RWPE1 (cell line): ENCODE results near the gene PRKCD.
A peak's percentile ranks its signal among the peaks of the same experiment; 100 is the strongest.

Source experiments
- CTCF ChIA-PET: fragments of 350-600 bp; sonication (Branson Sonifier 250); formaldehyde crosslinking; extraction: SDS; loops from one replicate; lab custom pipeline; 2021; lab: Yijun Ruan, JAX
- POLR2A ChIA-PET: fragments of 400-600 bp; formaldehyde crosslinking; extraction: SDS; loops from one replicate; lab custom pipeline; 2020; ENCODE audit warnings: antibody characterized with exemption; ENCODE audit not compliant: low non-redundant PET; lab: Yijun Ruan, JAX
- DNase-seq: peaks from one replicate; pipeline ENCODE4 v3.0.0; 2012; ENCODE audit warnings: low spot score
- H3K27ac ChIP-seq: fragments of 450-650 bp; 2 replicates; pipeline ENCODE4 v1.5.1; 2017
- TF ChIP-seq, protein P1 (sequence below): fragments of 450-650 bp; conservative IDR thresholded peaks from 2 replicates; pipeline ENCODE4 v1.5.1; 2017; ENCODE audit warnings: low read depth, mild to moderate bottlenecking

Gene PRKCD

GRCh38 chr3:53224536-53224935 lies 63.5 kb downstream of the PRKCD start:
- ChIA-PET POLR2A (no interaction called here), CTCF (no interaction called here)
- TF ChIP-seq, protein P1, sequence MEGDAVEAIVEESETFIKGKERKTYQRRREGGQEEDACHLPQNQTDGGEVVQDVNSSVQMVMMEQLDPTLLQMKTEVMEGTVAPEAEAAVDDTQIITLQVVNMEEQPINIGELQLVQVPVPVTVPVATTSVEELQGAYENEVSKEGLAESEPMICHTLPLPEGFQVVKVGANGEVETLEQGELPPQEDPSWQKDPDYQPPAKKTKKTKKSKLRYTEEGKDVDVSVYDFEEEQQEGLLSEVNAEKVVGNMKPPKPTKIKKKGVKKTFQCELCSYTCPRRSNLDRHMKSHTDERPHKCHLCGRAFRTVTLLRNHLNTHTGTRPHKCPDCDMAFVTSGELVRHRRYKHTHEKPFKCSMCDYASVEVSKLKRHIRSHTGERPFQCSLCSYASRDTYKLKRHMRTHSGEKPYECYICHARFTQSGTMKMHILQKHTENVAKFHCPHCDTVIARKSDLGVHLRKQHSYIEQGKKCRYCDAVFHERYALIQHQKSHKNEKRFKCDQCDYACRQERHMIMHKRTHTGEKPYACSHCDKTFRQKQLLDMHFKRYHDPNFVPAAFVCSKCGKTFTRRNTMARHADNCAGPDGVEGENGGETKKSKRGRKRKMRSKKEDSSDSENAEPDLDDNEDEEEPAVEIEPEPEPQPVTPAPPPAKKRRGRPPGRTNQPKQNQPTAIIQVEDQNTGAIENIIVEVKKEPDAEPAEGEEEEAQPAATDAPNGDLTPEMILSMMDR = no peak
- H3K27ac ChIP-seq = peak overlapping the region; percentile 72
- DNase-seq = no peak

- ChIA-PET POLR2A (no interaction called here), CTCF (no interaction called here)
- TF ChIP-seq, protein P1 = no peak
- no peak for DNase-seq
- H3K27ac ChIP-seq = peak overlapping the region; percentile 72
Measured at GRCh38 chr3:53225181-53225580, 64.2 kb downstream of the PRKCD start.

DNA sequence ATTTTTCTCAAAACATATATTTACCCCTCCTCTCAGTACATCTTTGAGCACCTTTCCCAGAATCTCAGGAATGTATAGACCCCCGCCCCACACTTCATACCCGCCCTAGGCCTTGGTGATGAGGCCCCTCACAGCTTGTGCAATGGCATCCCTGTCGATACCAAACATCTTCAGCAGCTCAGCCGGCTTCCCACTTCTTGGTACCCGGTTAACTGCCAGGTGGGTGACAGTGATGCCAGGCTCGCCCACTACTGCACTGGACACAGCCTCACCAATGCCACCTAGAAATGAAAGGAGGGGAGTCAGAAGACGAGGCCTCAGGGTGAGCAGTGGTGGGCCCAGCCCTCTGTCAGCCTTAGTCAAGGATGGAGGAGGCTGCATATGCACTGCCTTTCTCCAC lies 64.6 kb downstream of the PRKCD start:
- no peak for DNase-seq
- TF ChIP-seq, protein P1 = no peak
- peak overlapping the region; percentile 72 for H3K27ac ChIP-seq
- ChIA-PET CTCF (no interaction called here), POLR2A (no interaction called here)

GRCh38 chr3:53226142-53226840 lies 65.3 kb downstream of the PRKCD start:
- TF ChIP-seq, protein P1 = no peak
- no peak for DNase-seq
- peak overlapping the region; percentile 72 for H3K27ac ChIP-seq
- POLR2A ChIA-PET = no interaction called here
- CTCF ChIA-PET = no interaction called here

DNA sequence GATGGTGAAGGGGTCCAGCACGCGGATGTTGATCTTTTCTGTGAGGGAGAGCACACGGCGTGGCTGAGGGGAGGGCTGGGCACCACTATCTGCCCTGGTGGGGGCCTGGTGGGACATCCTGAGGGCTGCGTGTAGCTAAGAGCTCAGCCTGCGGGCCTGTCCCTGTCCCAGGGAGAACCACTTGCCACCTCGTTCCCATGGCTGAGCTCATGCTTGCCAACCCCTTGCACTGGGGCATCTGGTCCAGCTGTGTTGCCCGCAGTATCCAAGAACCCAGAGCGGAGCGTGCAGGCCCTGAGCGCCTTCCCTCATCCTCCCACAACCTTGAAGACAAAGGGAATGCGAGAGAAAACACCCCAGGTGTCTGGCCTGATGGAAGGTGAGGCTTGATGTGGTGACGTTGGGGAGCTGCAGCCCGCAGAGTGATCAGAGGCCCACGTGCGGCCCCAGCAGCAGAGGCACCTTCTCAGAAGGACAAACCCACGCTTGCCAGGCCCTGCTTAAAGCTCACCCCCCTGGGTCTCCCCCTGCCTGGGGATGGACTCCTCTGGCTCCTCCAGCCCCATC lies 65.9 kb downstream of the PRKCD start:
- H3K27ac ChIP-seq = peak overlapping the region; percentile 72
- POLR2A ChIA-PET = no interaction called here
- no peak for DNase-seq
- CTCF ChIA-PET = no interaction called here
- TF ChIP-seq, protein P1 = no peak

- DNase-seq = no peak
Measured at GRCh38 chr3:53227993-53228885, 67.2 kb downstream of the PRKCD start.

More at GRCh38 chr3:53227993-53228885, 67.2 kb downstream of the PRKCD start:
- TF ChIP-seq, protein P1 = no peak
- H3K27ac ChIP-seq = peak overlapping the region; percentile 72
- ChIA-PET POLR2A (no interaction called here), CTCF (no interaction called here)
